HEK293 (cell line): ENCODE results near the gene BMPR1A.

Experiments
- CTCF ChIA-PET: fragments of 350-600 bp; formaldehyde crosslinking; extraction: SDS; loops from one replicate; lab custom pipeline; 2021; ENCODE audit warnings: antibody characterized with exemption; lab: Yijun Ruan, JAX
- POLR2A ChIA-PET: fragments of 300-600 bp; formaldehyde crosslinking; extraction: SDS; loops from one replicate; lab custom pipeline; 2020; ENCODE audit warnings: antibody characterized with exemption, inconsistent platforms; lab: Yijun Ruan, JAX
- H3K27ac ChIP-seq: fragments of 200-500 bp; sonication (Bioruptor generic); 2 replicates; pipeline ENCODE4 v1.5.1; 2014; ENCODE audit warnings: low read depth, low read length, control low read depth, inconsistent platforms; ENCODE audit errors: extremely low read depth
- H3K36me3 ChIP-seq, 2 experiments: fragments of 200-500 bp in 1 of 2; sonication (Bioruptor generic) in 1 of 2; 1 replicate in 1 of 2; 2 replicates in 1 of 2; pipeline ENCODE4 v1.5.1; 2014 to 2017; ENCODE audit warnings: inconsistent platforms in 2 of 2, low read length in 2 of 2; ENCODE audit not compliant: control insufficient read depth in 2 of 2, insufficient read depth in 1 of 2
- H3K4me1 ChIP-seq: fragments of 200-500 bp; sonication (Bioruptor generic); 2 replicates; pipeline ENCODE4 v1.5.1; 2014; ENCODE audit warnings: mild to moderate bottlenecking, low read length, inconsistent platforms; ENCODE audit not compliant: control insufficient read depth, insufficient read depth
- H3K4me3 ChIP-seq: 2 replicates; pipeline ENCODE4 v1.5.1; 2011; ENCODE audit warnings: low read depth, mild to moderate bottlenecking, control low read depth, low read length, moderate library complexity
- H3K9me3 ChIP-seq: fragments of 200-500 bp; sonication (Bioruptor generic); 2 replicates; pipeline ENCODE4 v1.5.1; 2014; ENCODE audit warnings: low read depth, low read length, inconsistent platforms; ENCODE audit not compliant: control insufficient read depth, insufficient read depth
- BCL11A ChIP-seq: fragments of 450-650 bp; formaldehyde crosslinking; IDR thresholded peaks from 2 replicates; pipeline ENCODE4 v1.5.1; 2016; ENCODE audit warnings: low read depth, missing biosample characterization, missing genetic modification characterization
- FEZF1 ChIP-seq: fragments of 450-650 bp; formaldehyde crosslinking; IDR thresholded peaks from 2 replicates; pipeline ENCODE4 v1.5.1; 2016; ENCODE audit warnings: missing biosample characterization, missing genetic modification characterization
- GLI2 ChIP-seq: fragments of 450-650 bp; formaldehyde crosslinking; IDR thresholded peaks from 2 replicates; pipeline ENCODE4; 2017; ENCODE audit warnings: missing biosample characterization, missing genetic modification characterization, low read depth, borderline replicate concordance
- IKZF3 ChIP-seq: fragments of 450-650 bp; IDR thresholded peaks from 2 replicates; pipeline ENCODE4 v1.5.0; 2018; ENCODE audit warnings: missing biosample characterization, mild to moderate bottlenecking, missing genetic modification characterization, moderate library complexity
- MEIS1 ChIP-seq: sonication (generic); formaldehyde crosslinking; IDR thresholded peaks from 2 replicates; pipeline ENCODE4 v1.8.1; 2022; ENCODE audit warnings: missing genetic modification reagents, mild to moderate bottlenecking, borderline replicate concordance
- MYNN ChIP-seq: fragments of 450-650 bp; formaldehyde crosslinking; IDR thresholded peaks from 2 replicates; pipeline ENCODE4 v1.5.1; 2016; ENCODE audit warnings: missing biosample characterization, missing genetic modification characterization, borderline replicate concordance
- SCRT2 ChIP-seq: fragments of 450-650 bp; formaldehyde crosslinking; IDR thresholded peaks from 2 replicates; pipeline ENCODE4 v1.5.1; 2016; ENCODE audit warnings: missing biosample characterization, missing genetic modification characterization
- ZFP69B ChIP-seq: fragments of 450-650 bp; formaldehyde crosslinking; IDR thresholded peaks from 2 replicates; pipeline ENCODE4 v1.5.1; 2016; ENCODE audit warnings: missing biosample characterization, missing genetic modification characterization
- ZNF112 ChIP-seq: fragments of 450-650 bp; formaldehyde crosslinking; IDR thresholded peaks from 2 replicates; pipeline ENCODE4 v1.5.0; 2017; ENCODE audit warnings: missing biosample characterization, missing genetic modification characterization
- ZNF121 ChIP-seq: fragments of 450-650 bp; formaldehyde crosslinking; IDR thresholded peaks from 2 replicates; pipeline ENCODE4 v1.5.1; 2016; ENCODE audit warnings: missing biosample characterization, missing genetic modification characterization
- ZNF132 ChIP-seq: fragments of 450-650 bp; formaldehyde crosslinking; IDR thresholded peaks from 2 replicates; pipeline ENCODE4 v1.5.1; 2017; ENCODE audit warnings: missing biosample characterization, missing genetic modification characterization, borderline replicate concordance
- ZNF138 ChIP-seq: fragments of 450-650 bp; formaldehyde crosslinking; IDR thresholded peaks from 2 replicates; pipeline ENCODE4 v1.5.1; 2016; ENCODE audit warnings: missing biosample characterization, missing genetic modification characterization, borderline replicate concordance
- ZNF140 ChIP-seq: fragments of 450-650 bp; formaldehyde crosslinking; IDR thresholded peaks from 2 replicates; pipeline ENCODE4 v1.5.1; 2016; ENCODE audit warnings: missing biosample characterization, missing genetic modification characterization
- ZNF214 ChIP-seq: fragments of 450-650 bp; formaldehyde crosslinking; IDR thresholded peaks from 2 replicates; pipeline ENCODE4 v1.5.1; 2017; ENCODE audit warnings: missing biosample characterization, mild to moderate bottlenecking, missing genetic modification characterization, borderline replicate concordance
- ZNF266 ChIP-seq: fragments of 450-650 bp; formaldehyde crosslinking; IDR thresholded peaks from 2 replicates; pipeline ENCODE4 v1.5.1; 2016; ENCODE audit warnings: missing biosample characterization, missing genetic modification characterization, low read depth
- ZNF350 ChIP-seq: fragments of 450-650 bp; formaldehyde crosslinking; IDR thresholded peaks from 2 replicates; pipeline ENCODE4 v1.5.0; 2017; ENCODE audit warnings: missing biosample characterization, mild to moderate bottlenecking, missing genetic modification characterization
- ZNF391 ChIP-seq: fragments of 450-650 bp; formaldehyde crosslinking; IDR thresholded peaks from 2 replicates; pipeline ENCODE4 v1.5.1; 2016; ENCODE audit warnings: low read depth, missing biosample characterization, missing genetic modification characterization, borderline replicate concordance
- ZNF416 ChIP-seq: fragments of 450-650 bp; formaldehyde crosslinking; IDR thresholded peaks from 2 replicates; pipeline ENCODE4 v1.5.1; 2016; ENCODE audit warnings: missing biosample characterization, missing genetic modification characterization
- ZNF423 ChIP-seq: fragments of 450-650 bp; formaldehyde crosslinking; IDR thresholded peaks from 2 replicates; pipeline ENCODE4 v1.5.1; 2016; ENCODE audit warnings: missing biosample characterization, missing genetic modification characterization
- ZNF473 ChIP-seq: fragments of 450-650 bp; formaldehyde crosslinking; IDR thresholded peaks from 2 replicates; pipeline ENCODE4 v1.5.1; 2017; ENCODE audit warnings: missing biosample characterization, missing genetic modification characterization
- ZNF624 ChIP-seq: fragments of 450-650 bp; formaldehyde crosslinking; IDR thresholded peaks from 2 replicates; pipeline ENCODE4 v1.5.1; 2017; ENCODE audit warnings: missing biosample characterization, missing genetic modification characterization
- ZNF658 ChIP-seq: fragments of 450-650 bp; formaldehyde crosslinking; IDR thresholded peaks from 2 replicates; pipeline ENCODE4; 2016; ENCODE audit warnings: missing biosample characterization, missing genetic modification characterization
- ZNF843 ChIP-seq: fragments of 450-650 bp; formaldehyde crosslinking; IDR thresholded peaks from 2 replicates; pipeline ENCODE4 v1.5.1; 2016; ENCODE audit warnings: missing biosample characterization, missing genetic modification characterization
- TF ChIP-seq, protein P1 (sequence below): fragments of 450-650 bp; formaldehyde crosslinking; IDR thresholded peaks from 2 replicates; pipeline ENCODE4 v1.5.1; 2016; ENCODE audit warnings: missing biosample characterization, missing genetic modification characterization, borderline replicate concordance
- TF ChIP-seq, protein P2 (sequence below): fragments of 450-650 bp; formaldehyde crosslinking; IDR thresholded peaks from 2 replicates; pipeline ENCODE4 v1.5.1; 2016; ENCODE audit warnings: missing biosample characterization, missing genetic modification characterization
- TF ChIP-seq, protein P3 (sequence below): fragments of 450-650 bp; formaldehyde crosslinking; IDR thresholded peaks from 2 replicates; pipeline ENCODE4 v1.5.1; 2016; ENCODE audit warnings: missing biosample characterization, missing genetic modification characterization
- TF ChIP-seq, protein P4 (sequence below): fragments of 450-650 bp; formaldehyde crosslinking; IDR thresholded peaks from 2 replicates; pipeline ENCODE4 v1.5.1; 2017; ENCODE audit warnings: missing biosample characterization, missing genetic modification characterization
- TF ChIP-seq, protein P5 (sequence below): fragments of 450-650 bp; formaldehyde crosslinking; IDR thresholded peaks from 2 replicates; pipeline ENCODE4 v1.5.1; 2016; ENCODE audit warnings: missing biosample characterization, missing genetic modification characterization

Gene BMPR1A

DNA sequence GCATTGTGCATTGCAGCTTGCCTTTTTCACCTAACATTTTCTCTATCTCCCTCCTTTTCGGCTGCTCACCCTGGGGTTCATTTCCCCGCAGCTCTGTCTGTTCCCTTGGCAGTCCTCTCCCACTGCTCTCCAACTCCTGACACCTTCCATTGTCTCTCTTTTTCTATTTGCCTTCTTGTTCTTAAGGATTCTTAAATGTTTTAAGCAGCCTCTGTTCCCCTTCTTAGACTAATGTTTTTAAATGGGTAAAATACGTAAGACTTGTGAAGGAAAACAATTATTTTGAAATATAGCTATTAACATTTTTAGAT, 19.4 kb downstream of the BMPR1A start:
- H3K4me3 ChIP-seq = no peak overlapping the region
- H3K27ac ChIP-seq = no peak overlapping the region
- POLR2A ChIA-PET = no interaction called here
- TF ChIP-seq, protein P1, sequence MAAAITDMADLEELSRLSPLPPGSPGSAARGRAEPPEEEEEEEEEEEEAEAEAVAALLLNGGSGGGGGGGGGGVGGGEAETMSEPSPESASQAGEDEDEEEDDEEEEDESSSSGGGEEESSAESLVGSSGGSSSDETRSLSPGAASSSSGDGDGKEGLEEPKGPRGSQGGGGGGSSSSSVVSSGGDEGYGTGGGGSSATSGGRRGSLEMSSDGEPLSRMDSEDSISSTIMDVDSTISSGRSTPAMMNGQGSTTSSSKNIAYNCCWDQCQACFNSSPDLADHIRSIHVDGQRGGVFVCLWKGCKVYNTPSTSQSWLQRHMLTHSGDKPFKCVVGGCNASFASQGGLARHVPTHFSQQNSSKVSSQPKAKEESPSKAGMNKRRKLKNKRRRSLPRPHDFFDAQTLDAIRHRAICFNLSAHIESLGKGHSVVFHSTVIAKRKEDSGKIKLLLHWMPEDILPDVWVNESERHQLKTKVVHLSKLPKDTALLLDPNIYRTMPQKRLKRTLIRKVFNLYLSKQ = no peak
- no peak for TF ChIP-seq BCL11A (tag by site-specific recombination)
- no peak for TF ChIP-seq ZNF266 (tag by site-specific recombination)
- no peak for TF ChIP-seq ZNF658
- TF ChIP-seq IKZF3 = no peak
- TF ChIP-seq ZNF391 = no peak
- no peak for TF ChIP-seq ZFP69B
- TF ChIP-seq, protein P2, sequence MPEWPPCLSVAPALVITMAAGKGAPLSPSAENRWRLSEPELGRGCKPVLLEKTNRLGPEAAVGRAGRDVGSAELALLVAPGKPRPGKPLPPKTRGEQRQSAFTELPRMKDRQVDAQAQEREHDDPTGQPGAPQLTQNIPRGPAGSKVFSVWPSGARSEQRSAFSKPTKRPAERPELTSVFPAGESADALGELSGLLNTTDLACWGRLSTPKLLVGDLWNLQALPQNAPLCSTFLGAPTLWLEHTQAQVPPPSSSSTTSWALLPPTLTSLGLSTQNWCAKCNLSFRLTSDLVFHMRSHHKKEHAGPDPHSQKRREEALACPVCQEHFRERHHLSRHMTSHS (tag by site-specific recombination) = no peak
- TF ChIP-seq ZNF350 (tag by site-specific recombination) = no peak
- TF ChIP-seq GLI2 (tag by site-specific recombination) = no peak
- TF ChIP-seq, protein P3, sequence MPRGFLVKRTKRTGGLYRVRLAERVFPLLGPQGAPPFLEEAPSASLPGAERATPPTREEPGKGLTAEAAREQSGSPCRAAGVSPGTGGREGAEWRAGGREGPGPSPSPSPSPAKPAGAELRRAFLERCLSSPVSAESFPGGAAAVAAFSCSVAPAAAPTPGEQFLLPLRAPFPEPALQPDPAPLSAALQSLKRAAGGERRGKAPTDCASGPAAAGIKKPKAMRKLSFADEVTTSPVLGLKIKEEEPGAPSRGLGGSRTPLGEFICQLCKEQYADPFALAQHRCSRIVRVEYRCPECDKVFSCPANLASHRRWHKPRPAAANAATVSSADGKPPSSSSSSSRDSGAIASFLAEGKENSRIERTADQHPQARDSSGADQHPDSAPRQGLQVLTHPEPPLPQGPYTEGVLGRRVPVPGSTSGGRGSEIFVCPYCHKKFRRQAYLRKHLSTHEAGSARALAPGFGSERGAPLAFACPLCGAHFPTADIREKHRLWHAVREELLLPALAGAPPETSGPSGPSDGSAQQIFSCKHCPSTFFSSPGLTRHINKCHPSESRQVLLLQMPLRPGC (tag by site-specific recombination) = no peak
- TF ChIP-seq, all 188 proteins: peak for 0
- CTCF ChIA-PET = interaction anchor here (0.6 to 1.2 kb wide), 4 partner anchors 18 to 191 kb away, joined by 3 to 7 read pairs (median 5); no protein-coding TSS in a partner anchor
- Histone ChIP-seq H3K9me3 (no peaks in the 10 kb centered on the region), H3K36me3 (no peaks in the 10 kb centered on the region), H3K4me1 (peaks cover 14% of the 10 kb centered on the region)

DNA sequence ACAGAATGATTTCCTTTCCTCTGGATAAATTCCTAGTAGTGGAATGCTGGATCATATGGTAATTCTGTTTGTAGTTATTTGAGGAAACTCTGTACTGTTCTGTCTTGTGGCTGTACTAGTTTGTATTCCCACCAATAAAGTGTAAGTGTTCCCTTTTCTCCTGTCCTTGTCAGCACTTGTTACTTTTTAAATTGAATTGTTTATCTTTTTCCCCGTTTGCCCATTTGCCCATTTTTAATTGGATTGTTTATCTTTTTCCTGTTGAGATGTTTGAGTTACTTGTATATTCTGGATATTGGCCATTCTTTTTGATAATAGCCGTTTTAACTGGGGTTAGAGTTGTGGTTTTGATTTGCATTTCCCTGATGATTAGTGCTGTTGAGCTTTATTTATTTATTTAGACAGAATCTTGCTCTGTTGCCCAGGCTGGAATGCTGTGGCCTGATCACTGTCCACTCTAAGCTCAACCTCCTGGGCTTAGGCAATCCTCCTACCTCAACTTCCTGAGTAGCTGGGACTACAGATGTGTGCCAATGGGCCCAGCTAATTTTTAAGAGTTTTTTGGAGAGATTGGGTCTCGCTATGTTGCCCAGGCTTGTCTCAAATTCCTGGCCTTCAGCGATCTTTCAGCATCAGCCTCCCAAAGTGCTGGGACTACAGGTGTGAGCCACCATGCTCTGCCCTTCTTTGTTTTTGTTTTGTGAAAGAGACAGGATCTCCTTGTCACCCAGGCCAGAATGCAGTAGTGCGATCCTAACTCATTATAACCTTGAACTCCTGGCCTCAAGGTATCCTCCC, 23.0 kb downstream of the BMPR1A start:
- CTCF ChIA-PET = no interaction called here
- POLR2A ChIA-PET = no interaction called here
- no peaks in the 10 kb centered on the region for H3K9me3 ChIP-seq
- H3K27ac ChIP-seq = no peak overlapping the region; the same call in 1 of the 2 replicates
- no peak overlapping the region for H3K4me3 ChIP-seq
- no peaks in the 10 kb centered on the region for H3K36me3 ChIP-seq
- H3K4me1 ChIP-seq = peaks cover 14% of the 10 kb centered on the region
- TF ChIP-seq ZNF624 (tag by site-specific recombination) (no peak), SCRT2 (tag by site-specific recombination) (0 out of 2 replicates have a peak, but pooled peaks have one; percentile 23), ZNF140 (tag by site-specific recombination) (no peak), ZNF843 (tag by site-specific recombination) (0 out of 2 replicates have a peak, but pooled peaks have one; percentile 19), ZNF112 (no peak), ZNF138 (tag by site-specific recombination) (no peak), MEIS1 (CRISPR knock-in tag) (no peak), ZNF473 (tag by site-specific recombination) (no peak), ZNF423 (no peak), FEZF1 (tag by site-specific recombination) (peak; percentile 67; the same call in 1 of the 2 replicates), GLI2 (tag by site-specific recombination) (no peak), ZNF214 (tag by site-specific recombination) (no peak), ZNF121 (peak; percentile 75), ZNF132 (tag by site-specific recombination) (no peak), ZNF416 (tag by site-specific recombination) (no peak), MYNN (tag by site-specific recombination) (no peak)
- TF ChIP-seq, protein P4, sequence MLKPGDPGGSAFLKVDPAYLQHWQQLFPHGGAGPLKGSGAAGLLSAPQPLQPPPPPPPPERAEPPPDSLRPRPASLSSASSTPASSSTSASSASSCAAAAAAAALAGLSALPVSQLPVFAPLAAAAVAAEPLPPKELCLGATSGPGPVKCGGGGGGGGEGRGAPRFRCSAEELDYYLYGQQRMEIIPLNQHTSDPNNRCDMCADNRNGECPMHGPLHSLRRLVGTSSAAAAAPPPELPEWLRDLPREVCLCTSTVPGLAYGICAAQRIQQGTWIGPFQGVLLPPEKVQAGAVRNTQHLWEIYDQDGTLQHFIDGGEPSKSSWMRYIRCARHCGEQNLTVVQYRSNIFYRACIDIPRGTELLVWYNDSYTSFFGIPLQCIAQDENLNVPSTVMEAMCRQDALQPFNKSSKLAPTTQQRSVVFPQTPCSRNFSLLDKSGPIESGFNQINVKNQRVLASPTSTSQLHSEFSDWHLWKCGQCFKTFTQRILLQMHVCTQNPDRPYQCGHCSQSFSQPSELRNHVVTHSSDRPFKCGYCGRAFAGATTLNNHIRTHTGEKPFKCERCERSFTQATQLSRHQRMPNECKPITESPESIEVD (tag by site-specific recombination) = 0 out of 2 replicates have a peak, but pooled peaks have one; percentile 8
- TF ChIP-seq, protein P5, sequence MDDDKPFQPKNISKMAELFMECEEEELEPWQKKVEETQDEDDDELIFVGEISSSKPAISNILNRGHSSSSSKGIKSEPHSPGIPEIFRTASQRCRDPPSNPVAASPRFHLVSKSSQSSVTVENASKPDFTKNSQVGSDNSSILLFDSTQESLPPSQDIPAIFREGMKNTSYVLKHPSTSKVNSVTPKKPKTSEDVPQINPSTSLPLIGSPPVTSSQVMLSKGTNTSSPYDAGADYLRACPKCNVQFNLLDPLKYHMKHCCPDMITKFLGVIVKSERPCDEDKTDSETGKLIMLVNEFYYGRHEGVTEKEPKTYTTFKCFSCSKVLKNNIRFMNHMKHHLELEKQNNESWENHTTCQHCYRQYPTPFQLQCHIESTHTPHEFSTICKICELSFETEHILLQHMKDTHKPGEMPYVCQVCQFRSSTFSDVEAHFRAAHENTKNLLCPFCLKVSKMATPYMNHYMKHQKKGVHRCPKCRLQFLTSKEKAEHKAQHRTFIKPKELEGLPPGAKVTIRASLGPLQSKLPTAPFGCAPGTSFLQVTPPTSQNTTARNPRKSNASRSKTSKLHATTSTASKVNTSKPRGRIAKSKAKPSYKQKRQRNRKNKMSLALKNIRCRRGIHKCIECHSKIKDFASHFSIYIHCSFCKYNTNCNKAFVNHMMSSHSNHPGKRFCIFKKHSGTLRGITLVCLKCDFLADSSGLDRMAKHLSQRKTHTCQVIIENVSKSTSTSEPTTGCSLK (tag by site-specific recombination) = no peak
